HuH-7.5 (cell line): ENCODE results near the gene COL26A1.
"Not testable (repeated sequence)": the region's sequence is repeated elsewhere in the genome, so short reads cannot be mapped to it uniquely, and the experiment has no call there.

Experiments
- DNase-seq: peaks from one replicate; pipeline ENCODE4 v3.0.0; 2011; ENCODE audit warnings: low spot score

The COL26A1 gene

DNA sequence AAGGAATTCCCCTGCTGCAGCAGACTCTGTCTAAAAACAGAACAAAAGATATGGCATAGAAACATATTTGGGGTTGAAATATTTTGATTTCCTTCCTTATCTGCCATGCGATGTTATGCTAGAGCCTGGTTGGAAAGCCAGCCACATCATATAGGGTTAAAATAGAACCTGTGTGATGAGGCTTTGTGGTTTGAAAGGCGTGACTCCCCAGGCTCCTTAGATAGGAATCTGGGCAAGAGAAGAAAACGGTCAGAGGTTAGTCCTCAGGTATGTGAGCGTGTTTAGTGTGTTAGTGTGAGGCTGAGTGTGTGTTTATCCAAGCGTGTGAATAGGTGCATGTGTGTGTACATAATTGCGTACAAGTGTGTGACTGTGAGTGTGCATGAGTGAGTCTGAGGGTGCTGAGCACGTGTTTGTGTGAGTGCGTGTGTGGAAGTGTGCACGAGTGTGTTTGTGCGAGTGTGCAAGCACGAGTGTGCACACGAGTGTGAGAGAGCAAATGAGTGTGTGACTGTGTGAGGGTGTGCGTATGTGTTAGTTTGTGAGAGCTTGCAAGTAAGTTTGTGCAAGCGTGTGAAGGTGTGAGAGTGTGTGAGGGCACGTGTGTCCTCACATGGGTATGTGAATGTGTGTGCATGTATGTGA lies 79.9 kb downstream of the COL26A1 start:
- DNase-seq: no peak

DNA sequence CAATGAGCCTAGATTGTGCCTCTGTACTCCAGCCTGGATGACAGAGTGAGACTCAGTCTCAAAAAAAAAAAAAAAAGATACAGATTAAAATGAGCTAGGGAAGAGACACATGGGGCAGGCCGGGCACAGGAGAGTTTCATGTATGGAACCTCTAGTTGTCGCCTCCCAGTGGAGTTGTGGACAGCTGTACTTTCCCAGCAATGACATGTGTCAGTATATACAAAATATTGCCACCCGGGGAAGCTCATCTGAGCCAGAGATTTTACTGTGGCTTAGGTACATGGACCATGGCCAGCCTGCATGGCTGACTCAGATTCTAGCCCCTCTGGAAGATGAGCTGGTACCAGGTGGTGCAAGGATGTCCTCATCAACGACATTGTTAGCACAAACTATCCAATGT lies 87.4 kb downstream of the COL26A1 start:
- no peak for DNase-seq

GRCh38 chr7:101453617-101454016 lies 90.9 kb downstream of the COL26A1 start:
- DNase-seq: no peak

GRCh38 chr7:101457001-101457750 lies 94.5 kb downstream of the COL26A1 start:
- no peak for DNase-seq

GRCh38 chr7:101465131-101465530 lies 102.5 kb downstream of the COL26A1 start:
- no peak for DNase-seq

- no peak for DNase-seq
These were observed 103.0 kb downstream of the COL26A1 start for GRCh38 chr7:101465576-101466196.

DNA sequence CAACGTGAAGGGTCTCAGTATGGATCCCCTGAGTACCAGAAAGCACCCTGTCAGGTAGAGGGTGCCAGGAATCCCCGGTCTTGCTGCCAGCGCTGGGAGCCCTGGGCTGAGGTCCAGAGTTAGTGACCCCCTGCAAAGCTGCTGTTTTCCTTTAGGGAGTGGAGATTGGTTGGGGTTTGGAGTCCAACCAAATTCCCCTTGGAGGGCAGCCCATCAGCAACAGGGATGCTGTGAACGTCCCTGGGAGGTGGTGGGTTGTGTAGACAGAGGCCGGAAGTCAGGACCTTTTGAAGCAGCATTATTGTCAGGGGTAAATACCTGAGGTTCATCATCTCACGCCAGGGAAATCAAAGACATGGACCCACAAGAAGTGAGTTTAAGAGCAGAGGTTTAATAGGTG lies 104.2 kb downstream of the COL26A1 start:
- DNase-seq: no peak

DNA sequence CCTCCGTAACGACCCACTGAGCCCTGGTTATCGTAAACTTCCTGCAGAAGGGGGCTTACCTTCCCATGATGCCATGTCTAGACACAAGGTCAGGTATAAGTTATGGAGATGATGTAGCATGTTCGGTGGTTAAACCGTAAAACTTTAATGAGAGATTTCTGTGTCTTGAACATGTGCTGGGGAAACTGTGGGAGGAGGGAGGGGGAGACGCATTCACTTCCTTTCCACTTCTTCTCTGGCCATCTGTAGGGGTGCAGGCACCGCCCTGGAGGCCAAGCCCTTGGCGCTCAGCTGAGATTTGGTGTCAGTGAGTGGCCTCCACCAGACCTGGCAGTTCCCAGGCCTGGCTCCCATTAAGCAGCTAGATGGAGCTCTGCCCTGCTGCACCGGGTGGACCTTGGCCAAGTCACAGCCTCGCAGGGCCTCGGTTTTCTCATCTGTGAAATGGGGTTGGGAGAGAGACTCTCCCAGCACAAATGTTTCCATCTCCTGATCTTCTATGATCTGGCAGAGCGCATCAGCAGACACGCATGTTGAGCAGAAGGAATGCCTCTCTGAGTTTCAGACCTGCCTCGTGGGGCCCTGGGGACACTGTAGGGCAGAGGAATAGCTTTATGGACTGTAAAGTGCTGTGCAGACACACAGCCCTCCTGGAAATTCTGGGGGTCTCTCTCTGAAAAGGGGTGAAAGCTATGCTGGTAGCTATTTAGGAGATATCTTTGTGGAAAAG lies 106.0 kb downstream of the COL26A1 start:
- no peak for DNase-seq

- DNase-seq: no peak
These were observed 108.2 kb downstream of the COL26A1 start for GRCh38 chr7:101470668-101471487.

- DNase-seq: no peak
These were observed 111.5 kb downstream of the COL26A1 start for GRCh38 chr7:101474178-101474577.

DNA sequence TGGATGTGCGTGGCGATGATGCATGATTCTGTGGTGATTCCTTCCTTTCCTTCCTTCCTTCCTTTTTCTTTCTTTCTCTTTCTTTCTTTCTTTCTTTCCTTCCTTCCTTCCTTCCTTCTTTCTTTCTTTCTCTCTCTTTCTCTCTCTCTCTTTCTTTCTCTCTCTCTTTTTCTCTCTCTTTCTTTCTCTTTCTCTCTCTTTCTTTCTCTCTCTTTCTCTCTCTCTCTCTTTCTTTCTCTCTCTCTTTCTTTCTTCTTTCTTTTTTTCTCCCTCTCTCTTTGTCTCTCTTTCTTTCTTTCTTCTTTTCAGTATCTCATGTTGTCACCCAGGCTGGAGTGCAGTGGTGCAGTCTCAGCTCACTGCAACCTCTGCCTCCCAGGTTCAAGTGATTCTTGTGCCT lies 113.0 kb downstream of the COL26A1 start:
- not testable (repeated sequence) for DNase-seq

- no peak for DNase-seq
These were observed 116.5 kb downstream of the COL26A1 start for GRCh38 chr7:101479217-101479616.

DNA sequence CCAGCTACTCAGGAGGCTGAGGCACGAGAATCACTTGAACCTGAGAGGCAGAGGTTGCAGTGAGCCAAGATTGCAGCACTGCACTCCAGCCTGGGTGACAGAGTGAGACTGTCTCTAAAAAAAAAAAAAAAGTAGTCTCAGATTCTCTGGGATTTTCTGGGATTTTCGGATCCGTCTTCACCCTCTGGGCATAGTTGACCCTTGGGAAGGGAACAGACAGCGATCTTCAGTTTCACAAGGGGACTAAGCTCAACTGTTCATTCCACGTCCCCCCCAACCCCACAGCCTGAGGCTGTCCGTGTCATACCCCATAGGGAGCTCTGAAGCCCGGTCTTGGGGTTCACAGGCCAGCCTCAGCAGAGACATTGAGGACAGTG lies 123.4 kb downstream of the COL26A1 start:
- DNase-seq: not testable (repeated sequence)

- no peak for DNase-seq
These were observed 123.9 kb downstream of the COL26A1 start for GRCh38 chr7:101486433-101487104.

GRCh38 chr7:101487105-101487458 lies 124.4 kb downstream of the COL26A1 start:
- no peak for DNase-seq

DNA sequence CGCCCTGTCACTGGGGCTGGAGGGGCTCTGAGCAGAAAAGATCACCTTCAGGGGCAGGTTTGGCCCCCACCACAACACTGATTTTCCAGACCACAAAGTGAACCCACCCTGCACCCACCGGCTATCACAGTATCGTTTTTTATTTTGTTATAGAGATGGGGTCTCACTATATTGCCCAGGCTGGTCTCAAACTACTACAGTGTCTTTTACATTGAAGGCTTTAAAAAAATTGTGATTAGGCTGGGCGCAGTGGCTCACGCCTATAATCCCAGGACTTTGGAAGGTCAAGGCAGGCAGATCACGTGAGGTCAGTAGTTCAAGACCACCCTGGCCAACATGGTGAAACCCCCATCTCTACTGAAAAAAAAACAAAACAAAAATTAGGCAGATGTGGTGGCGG lies 125.1 kb downstream of the COL26A1 start:
- no peak for DNase-seq

GRCh38 chr7:101488826-101489572 lies 126.3 kb downstream of the COL26A1 start:
- no peak for DNase-seq

DNA sequence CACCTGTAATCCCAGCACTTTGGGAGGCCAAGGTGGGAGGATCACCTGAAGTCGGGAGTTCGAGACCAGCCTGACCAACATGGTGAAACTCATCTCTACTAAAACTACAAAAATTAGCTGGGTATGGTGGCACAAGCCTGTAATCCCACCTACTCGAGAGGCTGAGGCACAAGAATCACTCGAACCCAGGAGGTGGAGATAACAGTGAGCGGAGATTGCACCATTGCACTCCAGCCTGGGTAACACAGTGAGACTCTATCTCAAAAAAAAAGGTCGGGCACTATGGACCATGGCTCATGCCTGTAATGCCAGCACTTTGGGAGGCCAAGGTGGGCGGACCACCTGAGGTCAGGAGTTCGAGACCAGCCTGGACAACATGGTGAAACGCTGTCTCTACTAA lies 127.8 kb downstream of the COL26A1 start:
- DNase-seq: not testable (repeated sequence)

DNA sequence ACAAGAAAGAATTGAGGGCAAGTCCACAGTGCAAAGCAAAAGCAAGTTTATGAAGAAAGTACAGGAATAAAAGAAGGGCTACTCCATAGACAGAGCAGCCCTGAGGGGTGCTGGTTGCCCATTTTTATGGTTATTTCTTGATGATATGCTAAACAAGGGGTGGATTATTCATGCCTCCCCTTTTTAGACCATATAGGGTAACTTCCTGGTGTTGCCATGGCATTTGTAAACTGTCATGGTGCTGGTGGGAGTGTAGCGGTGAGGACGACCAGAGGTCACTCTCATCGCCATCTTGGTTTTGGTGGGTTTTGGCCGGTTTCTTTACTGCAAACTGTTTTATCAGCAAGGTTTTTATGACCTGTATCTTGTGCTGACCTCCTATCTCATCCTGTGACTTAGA lies 128.8 kb downstream of the COL26A1 start:
- DNase-seq: not testable (repeated sequence)

- DNase-seq: no peak
These were observed 132.1 kb downstream of the COL26A1 start for GRCh38 chr7:101494602-101495329.
